Nephron progenitor cell (in vitro differentiated cells): ENCODE results near the gene MAN2B2.

Source experiments
- DNase-seq: peaks from one replicate; pipeline ENCODE4 v3.0.0; 2021
- H3K27ac Mint-ChIP-seq: 2 replicates; pipeline ENCODE4 v1.8.0; 2021; ENCODE audit warnings: mild to moderate bottlenecking, moderate library complexity, mixed read lengths
- H3K27me3 Mint-ChIP-seq: 2 replicates; pipeline ENCODE4 v1.8.0; 2021; ENCODE audit warnings: mild to moderate bottlenecking, low read depth, mixed read lengths; ENCODE audit not compliant: poor library complexity
- H3K36me3 Mint-ChIP-seq: 2 replicates; pipeline ENCODE4 v1.8.0; 2021; ENCODE audit warnings: low read depth, mixed read lengths
- H3K4me1 Mint-ChIP-seq: 2 replicates; pipeline ENCODE4 v1.8.0; 2021; ENCODE audit warnings: mixed read lengths
- H3K4me3 Mint-ChIP-seq: 2 replicates; pipeline ENCODE4 v1.8.0; 2021; ENCODE audit warnings: mild to moderate bottlenecking, moderate library complexity, mixed read lengths
- H3K9me3 Mint-ChIP-seq: 2 replicates; pipeline ENCODE4 v1.8.0; 2021; ENCODE audit warnings: mild to moderate bottlenecking, moderate library complexity, mixed read lengths
- CTCF ChIP-seq: fragments of 200-600 bp; sonication (generic); IDR thresholded peaks from 2 replicates; pipeline ENCODE4 v1.5.0; 2021; ENCODE audit warnings: antibody characterized with exemption

MAN2B2 gene

GRCh38 chr4:6539009-6539764 lies 35.8 kb upstream of the MAN2B2 start:
- DNase-seq: no peak
- Mint-ChIP-seq H3K4me1 (no peaks in the 10 kb centered on the region), H3K9me3 (peaks cover 5% of the 10 kb centered on the region), H3K27me3 (peaks cover 40% of the 10 kb centered on the region), H3K36me3 (no peaks in the 10 kb centered on the region), H3K4me3 (no peak overlapping the region), H3K27ac (no peak overlapping the region)
- TF ChIP-seq CTCF: no peak

DNA sequence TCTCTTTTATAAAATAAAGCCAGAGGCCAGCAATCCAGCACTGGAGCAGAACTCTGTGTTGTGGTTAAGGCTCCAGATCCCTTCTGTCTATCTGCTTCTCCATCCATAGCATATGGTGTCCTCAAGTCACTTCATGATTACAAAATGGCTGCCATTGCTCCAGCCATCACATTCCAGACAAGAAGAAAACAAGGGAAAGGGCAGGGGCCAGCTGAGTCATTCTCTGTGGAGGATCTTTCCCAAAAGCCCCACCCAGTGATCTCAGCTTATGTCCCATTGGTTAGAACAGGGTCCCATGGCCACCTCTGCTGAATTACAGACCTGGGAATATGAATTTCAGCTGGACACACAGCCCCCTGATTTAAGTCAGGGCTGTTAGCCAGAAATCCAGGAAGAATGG lies 34.1 kb upstream of the MAN2B2 start:
- Mint-ChIP-seq H3K4me3 (no peak overlapping the region), H3K27me3 (peaks cover 53% of the 10 kb centered on the region), H3K27ac (no peak overlapping the region), H3K4me1 (no peaks in the 10 kb centered on the region), H3K36me3 (no peaks in the 10 kb centered on the region), H3K9me3 (peaks cover 5% of the 10 kb centered on the region)
- no peak for DNase-seq
- no peak for TF ChIP-seq CTCF

- Mint-ChIP-seq H3K27ac (no peak overlapping the region), H3K4me3 (no peak overlapping the region), H3K36me3 (no peaks in the 10 kb centered on the region), H3K9me3 (peaks cover 5% of the 10 kb centered on the region), H3K27me3 (peaks cover 62% of the 10 kb centered on the region), H3K4me1 (no peaks in the 10 kb centered on the region)
- no peak for DNase-seq
- no peak for TF ChIP-seq CTCF
Observed at GRCh38 chr4:6541789-6542188, 33.2 kb upstream of the MAN2B2 start.

GRCh38 chr4:6542951-6543350 lies 32.0 kb upstream of the MAN2B2 start:
- no peak for DNase-seq
- H3K27me3 Mint-ChIP-seq: peaks cover 74% of the 10 kb centered on the region
- H3K4me3 Mint-ChIP-seq: no peak overlapping the region
- no peak for TF ChIP-seq CTCF
- H3K4me1 Mint-ChIP-seq: no peaks in the 10 kb centered on the region
- H3K36me3 Mint-ChIP-seq: no peaks in the 10 kb centered on the region
- no peak overlapping the region for H3K27ac Mint-ChIP-seq
- peaks cover 5% of the 10 kb centered on the region for H3K9me3 Mint-ChIP-seq

GRCh38 chr4:6546091-6546490 lies 28.9 kb upstream of the MAN2B2 start:
- Mint-ChIP-seq H3K36me3 (no peaks in the 10 kb centered on the region), H3K27me3 (peaks cover 80% of the 10 kb centered on the region), H3K4me3 (no peak overlapping the region), H3K4me1 (no peaks in the 10 kb centered on the region), H3K9me3 (no peaks in the 10 kb centered on the region), H3K27ac (no peak overlapping the region)
- no peak for TF ChIP-seq CTCF
- DNase-seq: no peak
